H1 (cell line): ENCODE data around the gene ASB6. TPM values are rescaled to one million over a fixed set of nuclear protein-coding genes. Genes with fewer than 3 reads are reported as not detected.

Experiments
- CTCF ChIA-PET: fragments of 300-600 bp; sonication (Branson Sonifier 250); formaldehyde crosslinking; loops from one replicate; lab custom pipeline; 2021; ENCODE audit not compliant: partially characterized antibody; lab: Charles Lee
- POLR2A ChIA-PET: fragments of 300-600 bp; sonication (Branson Sonifier 250); formaldehyde crosslinking; loops from one replicate; lab custom pipeline; 2021; ENCODE audit warnings: inconsistent platforms; ENCODE audit not compliant: partially characterized antibody; lab: Charles Lee
- DNase-seq, 2 experiments: peaks; one replicate each; pipeline versions ENCODE4 v3.0.0 to v3.0.0-alpha.2; 2010 to 2022; ENCODE audit warnings: low spot score in 2 of 2, low read depth in 1 of 2, mixed read lengths in 1 of 2
- FAIRE-seq: peaks from 2 replicates; lab custom pipeline; 2011; peaks lifted over from hg19 to GRCh38; lab: Jason Lieb, UNC
- H2AFZ ChIP-seq: 2 replicates; pipeline ENCODE4 v1.8.1; 2012; ENCODE audit warnings: low read length, inconsistent platforms
- H2AK5ac ChIP-seq: 2 replicates; pipeline ENCODE4 v1.6.1; 2013; ENCODE audit warnings: low read depth, low read length
- H2BK120ac ChIP-seq: replicated peaks from 2 replicates; pipeline ENCODE3; 2013; ENCODE audit warnings: low read depth, low read length, inconsistent platforms
- H2BK12ac ChIP-seq: 2 replicates; pipeline ENCODE4 v1.6.1; 2013; ENCODE audit warnings: low read depth, low read length
- H2BK15ac ChIP-seq: 2 replicates; pipeline ENCODE4 v1.6.1; 2013; ENCODE audit warnings: low read length
- H2BK20ac ChIP-seq: 2 replicates; pipeline ENCODE4 v1.6.1; 2013; ENCODE audit warnings: low read length
- H2BK5ac ChIP-seq: 2 replicates; pipeline ENCODE4 v1.6.1; 2013; ENCODE audit warnings: low read depth, low read length
- H3K14ac ChIP-seq: 2 replicates; pipeline ENCODE4 v1.6.1; 2013; ENCODE audit warnings: inconsistent platforms; ENCODE audit not compliant: insufficient read length
- H3K18ac ChIP-seq: 2 replicates; pipeline ENCODE4 v1.6.1; 2013; ENCODE audit warnings: low read length; ENCODE audit errors: extremely low read depth
- H3K23ac ChIP-seq: 2 replicates; pipeline ENCODE4 v1.6.1; 2013; ENCODE audit warnings: inconsistent platforms; ENCODE audit not compliant: insufficient read length
- H3K23me2 ChIP-seq: 2 replicates; pipeline ENCODE4 v1.6.1; 2013; ENCODE audit warnings: low read depth, low read length
- H3K27ac ChIP-seq: 2 replicates; pipeline ENCODE4 v1.6.1; 2011; ENCODE audit warnings: low read depth, low read length, inconsistent platforms
- H3K27me3 ChIP-seq, 4 experiments: replicated peaks in 1 of 4; 1 replicate in 1 of 4; 2 replicates in 3 of 4; pipeline versions ENCODE4 v1.6.1 to v1.8.1; 2011 to 2013; ENCODE audit warnings: low read length in 3 of 4, mild to moderate bottlenecking in 3 of 4, inconsistent platforms in 2 of 4, mixed read lengths in 2 of 4, moderate library complexity in 1 of 4; ENCODE audit not compliant: control insufficient read depth in 3 of 4, insufficient read depth in 3 of 4; ENCODE audit errors: extremely low read depth in 1 of 4
- H3K36me3 ChIP-seq, 4 experiments: 2 replicates each; pipeline versions ENCODE4 v1.6.1 to v1.8.1; 2011 to 2013; ENCODE audit warnings: mild to moderate bottlenecking in 4 of 4, low read length in 3 of 4, moderate library complexity in 2 of 4, control low read depth in 1 of 4, inconsistent platforms in 1 of 4; ENCODE audit not compliant: insufficient read depth in 4 of 4, control insufficient read depth in 2 of 4
- H3K4ac ChIP-seq: replicated peaks from 2 replicates; pipeline ENCODE3; 2013; ENCODE audit warnings: low read length, low read depth, mixed read lengths, inconsistent platforms; ENCODE audit not compliant: insufficient read length
- H3K4me1 ChIP-seq, 4 experiments: replicated peaks in 1 of 4; 1 replicate in 1 of 4; 2 replicates in 3 of 4; pipeline versions ENCODE4 v1.6.1 to v1.8.1; 2011 to 2013; ENCODE audit warnings: low read length in 3 of 4, inconsistent platforms in 2 of 4, mixed read lengths in 1 of 4; ENCODE audit not compliant: insufficient read depth in 4 of 4, control insufficient read depth in 3 of 4
- H3K4me2 ChIP-seq, 2 experiments: 2 replicates each; pipeline versions ENCODE4 v1.6.1 to v1.8.1; 2011 to 2013; ENCODE audit warnings: low read depth in 2 of 2, low read length in 2 of 2, control low read depth in 1 of 2, inconsistent platforms in 1 of 2, mild to moderate bottlenecking in 1 of 2; ENCODE audit not compliant: insufficient read depth in 1 of 2
- H3K4me3 ChIP-seq, 4 experiments: fragments of 200-600, 300-600 bp in 1 of 4; sonication (generic), shearing (Covaris generic), sonication (Bioruptor Twin) in 1 of 4; 2 replicates each; pipeline versions ENCODE4 v1.5.1 to v1.8.1; 2011 to 2016; ENCODE audit warnings: low read length in 4 of 4, low read depth in 3 of 4, control low read depth in 2 of 4, inconsistent platforms in 2 of 4, mild to moderate bottlenecking in 2 of 4, mixed read lengths in 1 of 4, moderate library complexity in 1 of 4; ENCODE audit not compliant: insufficient read depth in 2 of 4; ENCODE audit errors: extremely low read depth in 1 of 4
- H3K56ac ChIP-seq: replicated peaks from 2 replicates; pipeline ENCODE3; 2013; ENCODE audit warnings: low read depth, mild to moderate bottlenecking, mixed read lengths, low read length, inconsistent platforms; ENCODE audit not compliant: insufficient read length
- H3K79me1 ChIP-seq: 2 replicates; pipeline ENCODE4 v1.6.1; 2013; ENCODE audit warnings: low read depth, low read length, control low read depth
- H3K79me2 ChIP-seq, 2 experiments: 2 replicates each; pipeline versions ENCODE4 v1.6.1 to v1.8.1; 2012 to 2013; ENCODE audit warnings: low read length in 2 of 2, mild to moderate bottlenecking in 2 of 2, inconsistent platforms in 1 of 2; ENCODE audit not compliant: insufficient read depth in 2 of 2, control insufficient read depth in 1 of 2
- H3K9ac ChIP-seq, 4 experiments: replicated peaks in 1 of 4; 1 replicate in 1 of 4; 2 replicates in 3 of 4; pipeline versions ENCODE4 v1.6.1 to v1.8.1; 2011 to 2013; ENCODE audit warnings: low read depth in 3 of 4, low read length in 3 of 4, control low read depth in 2 of 4, mild to moderate bottlenecking in 2 of 4, moderate library complexity in 2 of 4, inconsistent platforms in 1 of 4; ENCODE audit errors: extremely low read depth in 1 of 4
- H3K9me3 ChIP-seq, 2 experiments: 2 replicates each; pipeline versions ENCODE4 v1.6.1 to v1.8.1; 2012 to 2013; ENCODE audit warnings: mild to moderate bottlenecking in 2 of 2, moderate library complexity in 2 of 2, control low read depth in 1 of 2, inconsistent platforms in 1 of 2, low read depth in 1 of 2, low read length in 1 of 2, mixed read lengths in 1 of 2; ENCODE audit not compliant: insufficient read depth in 2 of 2
- H4K20me1 ChIP-seq, 2 experiments: replicated peaks in 1 of 2; 2 replicates each; pipeline versions ENCODE3 to v1.8.1; 2011 to 2013; ENCODE audit warnings: inconsistent platforms in 2 of 2, low read length in 2 of 2, mild to moderate bottlenecking in 1 of 2; ENCODE audit not compliant: insufficient read depth in 2 of 2, control insufficient read depth in 1 of 2
- H4K5ac ChIP-seq: 2 replicates; pipeline ENCODE4 v1.6.1; 2013; ENCODE audit warnings: low read length, low read depth, mixed read lengths, inconsistent platforms; ENCODE audit not compliant: insufficient read length
- H4K8ac ChIP-seq: 2 replicates; pipeline ENCODE4 v1.8.0; 2013; ENCODE audit warnings: mild to moderate bottlenecking, moderate library complexity, low read length, inconsistent platforms; ENCODE audit not compliant: insufficient read depth; ENCODE audit errors: extremely low read depth
- H4K91ac ChIP-seq: replicated peaks from 2 replicates; pipeline ENCODE3; 2013; ENCODE audit warnings: low read length, mixed read lengths, inconsistent platforms; ENCODE audit not compliant: insufficient read length
- BACH1 ChIP-seq: IDR thresholded peaks from 2 replicates; pipeline ENCODE4 v1.6.1; 2012; ENCODE audit warnings: low read length, improper control_type of control experiment
- EGR1 ChIP-seq: IDR thresholded peaks from 2 replicates; pipeline ENCODE4 v1.6.1; 2011; ENCODE audit warnings: low read depth, low read length, borderline replicate concordance
- GTF2F1 ChIP-seq: IDR thresholded peaks from 2 replicates; pipeline ENCODE4 v1.6.1; 2012; ENCODE audit warnings: low read depth, low read length, improper control_type of control experiment, borderline replicate concordance
- JUND ChIP-seq: IDR thresholded peaks from 2 replicates; pipeline ENCODE4 v1.6.1; 2011; ENCODE audit warnings: mild to moderate bottlenecking, improper control_type of control experiment, low read length
- KDM1A ChIP-seq: fragments of 200-600, 300-600 bp; sonication (generic); IDR thresholded peaks from 2 replicates; pipeline ENCODE4 v1.7.1; 2016; ENCODE audit warnings: mild to moderate bottlenecking, low read length, borderline replicate concordance
- NRF1 ChIP-seq: IDR thresholded peaks from 2 replicates; pipeline ENCODE4 v1.6.1; 2011; ENCODE audit warnings: mild to moderate bottlenecking, low read depth, low read length, improper control_type of control experiment
- RBBP5 ChIP-seq: IDR thresholded peaks from 2 replicates; pipeline ENCODE4 v1.7.1; 2012; ENCODE audit warnings: low read depth, mild to moderate bottlenecking, inconsistent platforms, low read length, moderate library complexity, borderline replicate concordance
- SAP30 ChIP-seq: fragments of 300-600 bp; sonication (generic); IDR thresholded peaks from 2 replicates; pipeline ENCODE4 v1.7.1; 2012; ENCODE audit warnings: low read length, moderate library complexity, mild to moderate bottlenecking, inconsistent platforms; ENCODE audit not compliant: insufficient read depth, insufficient replicate concordance
- SIN3A ChIP-seq, 2 experiments: IDR thresholded peaks in 1 of 2; conservative IDR thresholded peaks in 1 of 2; 2 replicates each; pipeline ENCODE4 v1.6.1; 2011 to 2012; ENCODE audit warnings: low read length in 2 of 2, improper control_type of control experiment in 1 of 2, low read depth in 1 of 2, mild to moderate bottlenecking in 1 of 2
- TAF7 ChIP-seq: optimal IDR thresholded peaks from 2 replicates; pipeline ENCODE3; 2011; ENCODE audit warnings: low read depth, mild to moderate bottlenecking, inconsistent platforms, low read length, moderate library complexity, borderline replicate concordance
- YY1 ChIP-seq: IDR thresholded peaks from 2 replicates; pipeline ENCODE4 v1.6.1; 2011; ENCODE audit warnings: low read depth, mild to moderate bottlenecking, low read length
- WGBS, 2 experiments: shearing (Covaris generic) in 1 of 2; methylation state at CpG; one replicate each; pipeline versions ENCODE4 v1.1.6 to v1.1.7; 2013 to 2015; ENCODE audit warnings: low lambda C conversion rate in 2 of 2, mixed read lengths in 2 of 2, inconsistent platforms in 1 of 2, low coverage in 1 of 2, missing lambda C conversion rate in 1 of 2; ENCODE audit not compliant: insufficient replicate concordance in 2 of 2, insufficient coverage in 1 of 2, insufficient read length in 1 of 2; ENCODE audit errors: extremely low coverage in 1 of 2, missing lambda C conversion rate in 1 of 2; 5-methylcytosine and 5-hydroxymethylcytosine counted together
- polyA plus RNA-seq, 7 experiments: library from polyadenylated mRNA; depleted of rRNA in 3 of 7; stranded (reverse) in 5 of 7; unstranded in 2 of 7; fragments of >200 nt in 5 of 7; fragments of 200-250 nt in 2 of 7; gene quantifications; 1 replicate in 5 of 7; 2 replicates in 1 of 7; 4 replicates in 1 of 7; pipeline versions ENCODE4 v1.2.1 to v1.2.3, GENCODE V29; 2011 to 2013; ENCODE audit warnings: missing spikeins in 2 of 7, mixed read lengths in 2 of 7
- total RNA-seq: library from RNA; stranded (reverse); fragmentation: NEBNext Ultra II Directional; extraction: Animal tissue kit (Norgen Biotek cat#: 25700); gene quantifications from 2 replicates; pipeline ENCODE4 v1.2.1, GENCODE V29; 2021
- TF ChIP-seq, protein P1 (sequence below): IDR thresholded peaks from 2 replicates; pipeline ENCODE4 v1.6.1; 2011; ENCODE audit warnings: low read length, improper control_type of control experiment

The ASB6 gene
- total and polyA plus RNA-seq, 2 of the 8 experiments (the other 6 are each of a cell fraction or from before 2014, with no cell fraction given), result 14.0 to 17.3 TPM

DNA sequence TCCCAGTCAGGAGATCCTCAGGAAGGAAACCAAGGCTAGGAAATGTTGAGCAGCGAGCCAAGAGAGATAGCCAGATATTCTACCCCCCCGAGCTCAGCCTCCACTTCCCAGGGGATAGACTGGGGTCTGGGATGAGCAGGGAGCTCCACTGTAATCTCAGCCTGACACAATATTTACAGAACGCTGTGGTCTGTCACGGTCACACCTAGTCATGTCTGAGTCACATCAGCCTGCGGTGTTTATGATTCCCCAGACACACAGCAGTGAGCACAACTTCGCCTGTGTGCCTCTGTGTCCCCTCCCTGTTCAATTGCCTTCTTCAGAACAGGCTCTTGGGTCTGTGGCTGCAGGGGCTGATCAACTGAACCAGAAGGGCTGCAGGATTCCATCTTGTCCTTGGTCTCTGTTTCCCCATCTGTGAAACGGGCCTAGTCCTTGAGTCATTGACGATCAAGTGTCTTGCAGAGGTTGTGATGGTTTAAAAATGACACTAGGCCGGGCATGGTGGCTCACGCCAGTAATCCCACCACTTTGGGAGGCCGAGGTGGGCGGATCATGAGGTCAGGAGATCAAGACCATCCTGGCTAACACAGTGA lies 14.9 kb upstream of the ASB6 start:
- H4K8ac ChIP-seq, result no peak overlapping the region
- no peak overlapping the region for H3K18ac ChIP-seq
- H3K27me3 ChIP-seq, result no peaks in the 10 kb centered on the region; a peak in 1 of 7 replicates
- DNase-seq (no peak), FAIRE-seq (no peak)
- H3K4me1 ChIP-seq, result no peaks in the 10 kb centered on the region
- 89% methylated on average over 12 of the region's 12 CpGs; no CpG with 5 or more reads in 1 of the 2 experiments for WGBS, 2 experiments
- no peak overlapping the region for H2BK120ac ChIP-seq
- no peak overlapping the region for H3K23ac ChIP-seq
- no peak overlapping the region for H3K27ac ChIP-seq
- H4K5ac ChIP-seq, result no peak overlapping the region
- no peak overlapping the region for H3K4ac ChIP-seq
- no peak overlapping the region for H3K14ac ChIP-seq
- no peak overlapping the region for H3K56ac ChIP-seq
- no peak overlapping the region for H2BK12ac ChIP-seq
- no peaks in the 10 kb centered on the region for H3K79me1 ChIP-seq
- H3K9ac ChIP-seq, result no peak overlapping the region
- H4K20me1 ChIP-seq, result no peaks in the 10 kb centered on the region
- no peaks in the 10 kb centered on the region for H3K79me2 ChIP-seq
- H4K91ac ChIP-seq, result no peak overlapping the region
- H3K4me3 ChIP-seq, result no peak overlapping the region
- H2BK5ac ChIP-seq, result no peak overlapping the region
- CTCF ChIA-PET, result interaction anchor here (1.1 to 3.3 kb wide), 7 partner anchors 10 to 133 kb away, joined by 4 to 14 read pairs (median 5); no protein-coding TSS in a partner anchor
- no peak overlapping the region for H3K4me2 ChIP-seq
- no peak overlapping the region for H2BK15ac ChIP-seq
- H2BK20ac ChIP-seq, result no peak overlapping the region
- H2AFZ ChIP-seq, result no peak overlapping the region
- POLR2A ChIA-PET, result interaction anchor here (1.4 kb wide), 1 partner anchor 13 kb away, joined by 3 read pairs; no protein-coding TSS in a partner anchor
- no peaks in the 10 kb centered on the region for H3K23me2 ChIP-seq
- H2AK5ac ChIP-seq, result no peak overlapping the region
- H3K9me3 ChIP-seq, result no peaks in the 10 kb centered on the region
- no peaks in the 10 kb centered on the region for H3K36me3 ChIP-seq
- TF ChIP-seq GTF2F1, result no peak
- no peak for TF ChIP-seq SIN3A (conservative IDR thresholded peaks at IDR 0.05 in 1 of 2, IDR thresholded peaks at IDR 0.05 in 1 of 2; ENCODE audit: low read depth in 1 of 2, low read length in 2 of 2)
- TF ChIP-seq BACH1, result no peak
- no peak for TF ChIP-seq TAF7
- TF ChIP-seq JUND, result no peak
- TF ChIP-seq YY1, result no peak
- TF ChIP-seq EGR1, result no peak
- no peak for TF ChIP-seq RBBP5
- TF ChIP-seq SAP30, result no peak
- TF ChIP-seq KDM1A, result no peak
- TF ChIP-seq, protein P1, sequence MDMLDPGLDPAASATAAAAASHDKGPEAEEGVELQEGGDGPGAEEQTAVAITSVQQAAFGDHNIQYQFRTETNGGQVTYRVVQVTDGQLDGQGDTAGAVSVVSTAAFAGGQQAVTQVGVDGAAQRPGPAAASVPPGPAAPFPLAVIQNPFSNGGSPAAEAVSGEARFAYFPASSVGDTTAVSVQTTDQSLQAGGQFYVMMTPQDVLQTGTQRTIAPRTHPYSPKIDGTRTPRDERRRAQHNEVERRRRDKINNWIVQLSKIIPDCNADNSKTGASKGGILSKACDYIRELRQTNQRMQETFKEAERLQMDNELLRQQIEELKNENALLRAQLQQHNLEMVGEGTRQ, result no peak
- TF ChIP-seq NRF1, result no peak
